Activated naive CD8-positive, alpha-beta T cell treated with anti-CD3 and anti-CD28 coated beads, Interleukin-2, amount 50 U/mL, for 24 hours (primary cell): ENCODE results near the gene KIAA1217.
"Not testable (repeated sequence)": the region's sequence is repeated elsewhere in the genome, so short reads cannot be mapped to it uniquely, and the experiment has no call there.

Experiments used
- ATAC-seq: fragments of 150-1000 bp; cut with Tn5 transposase; one replicate; pipeline ENCODE4 v1.10.0; 2021
- DNase-seq: peaks from one replicate; pipeline ENCODE4 v3.0.0; 2021
- H3K27ac Mint-ChIP-seq: one replicate; pipeline ENCODE4 v1.8.0; 2021; ENCODE audit warnings: mild to moderate bottlenecking, mixed read lengths
- H3K27me3 Mint-ChIP-seq: one replicate; pipeline ENCODE4 v1.8.0; 2021; ENCODE audit warnings: mixed read lengths
- H3K36me3 Mint-ChIP-seq: one replicate; pipeline ENCODE4 v1.8.0; 2021; ENCODE audit warnings: low read depth, mixed read lengths
- H3K4me1 Mint-ChIP-seq: one replicate; pipeline ENCODE4 v1.8.0; 2021; ENCODE audit warnings: mixed read lengths
- H3K4me3 Mint-ChIP-seq: one replicate; pipeline ENCODE4 v1.8.0; 2021; ENCODE audit warnings: mild to moderate bottlenecking, moderate library complexity, mixed read lengths
- H3K9me3 Mint-ChIP-seq: one replicate; pipeline ENCODE4 v1.8.0; 2021; ENCODE audit warnings: mixed read lengths

Gene KIAA1217

GRCh38 chr10:24467605-24468004 is 258.7 kb downstream of the KIAA1217 start:
- peaks cover 1% of the 10 kb centered on the region for H3K36me3 Mint-ChIP-seq

GRCh38 chr10:24468281-24468751 is 259.4 kb downstream of the KIAA1217 start:
- Mint-ChIP-seq H3K27me3 (peaks cover 21% of the 10 kb centered on the region), H3K27ac (no peak overlapping the region), H3K4me1 (peaks cover 39% of the 10 kb centered on the region), H3K36me3 (peaks cover 1% of the 10 kb centered on the region), H3K4me3 (no peak overlapping the region), H3K9me3 (peaks cover 4% of the 10 kb centered on the region)
- ATAC-seq (no peak), DNase-seq (no peak)

More at GRCh38 chr10:24467605-24468004, 258.7 kb downstream of the KIAA1217 start:
- DNase-seq = no peak
- Mint-ChIP-seq H3K27ac (no peak overlapping the region), H3K4me3 (no peak overlapping the region), H3K27me3 (peaks cover 14% of the 10 kb centered on the region), H3K9me3 (no peaks in the 10 kb centered on the region), H3K4me1 (peaks cover 42% of the 10 kb centered on the region)
- ATAC-seq = no peak

DNA sequence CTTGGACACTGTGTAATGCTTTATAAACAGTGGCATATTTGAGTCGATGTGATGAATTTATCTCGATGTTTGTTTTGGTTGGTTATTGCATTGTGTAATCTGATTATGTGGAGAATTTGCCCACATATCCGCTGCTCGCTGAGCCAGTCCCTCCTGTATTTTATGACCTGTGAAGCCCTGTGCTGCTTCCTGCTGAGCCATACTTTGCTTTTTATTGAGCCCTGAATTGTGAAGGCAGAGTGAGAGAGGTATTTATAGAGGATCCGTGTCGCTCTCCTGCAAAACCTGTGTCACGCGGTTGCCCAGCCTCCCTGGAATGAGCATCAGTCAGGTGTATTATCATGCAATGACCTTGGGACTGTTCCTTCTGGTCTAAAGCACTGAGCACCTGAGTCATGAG is 261.1 kb downstream of the KIAA1217 start:
- H3K36me3 Mint-ChIP-seq = peaks cover 1% of the 10 kb centered on the region
- DNase-seq = no peak
- H3K27me3 Mint-ChIP-seq = peaks cover 26% of the 10 kb centered on the region
- no peak for ATAC-seq
- H3K4me3 Mint-ChIP-seq = no peak overlapping the region
- peaks cover 22% of the 10 kb centered on the region for H3K4me1 Mint-ChIP-seq
- H3K27ac Mint-ChIP-seq = no peak overlapping the region
- H3K9me3 Mint-ChIP-seq = peaks cover 4% of the 10 kb centered on the region

DNA sequence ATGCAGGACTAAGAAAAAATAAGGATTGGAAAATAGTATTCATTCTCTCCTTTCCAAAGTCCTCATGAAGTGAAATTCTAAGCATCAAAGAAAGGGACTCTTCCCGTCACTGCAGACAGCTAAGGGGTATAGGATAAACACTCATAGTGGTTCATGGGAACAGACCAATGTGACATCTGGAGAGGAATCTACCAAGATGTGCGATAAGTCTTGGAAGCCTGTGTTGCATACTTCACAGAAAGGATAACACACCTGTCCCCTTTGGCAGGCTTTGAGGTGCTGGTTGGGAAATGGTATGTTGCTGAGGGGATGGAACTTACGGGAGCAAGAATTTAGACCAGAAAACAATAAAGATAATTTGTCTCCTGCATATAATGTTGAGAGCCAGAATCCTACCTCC is 266.7 kb downstream of the KIAA1217 start:
- H3K9me3 Mint-ChIP-seq = peaks cover 4% of the 10 kb centered on the region
- H3K27ac Mint-ChIP-seq = no peak overlapping the region
- H3K27me3 Mint-ChIP-seq = peaks cover 27% of the 10 kb centered on the region
- no peak for DNase-seq
- no peak for ATAC-seq
- no peak overlapping the region for H3K4me3 Mint-ChIP-seq
- H3K36me3 Mint-ChIP-seq = no peaks in the 10 kb centered on the region
- H3K4me1 Mint-ChIP-seq = no peaks in the 10 kb centered on the region

- DNase-seq (no peak), ATAC-seq (no peak)
- Mint-ChIP-seq H3K9me3 (peaks cover 4% of the 10 kb centered on the region), H3K36me3 (no peaks in the 10 kb centered on the region), H3K4me3 (no peak overlapping the region), H3K27ac (no peak overlapping the region), H3K27me3 (peaks cover 27% of the 10 kb centered on the region), H3K4me1 (no peaks in the 10 kb centered on the region)
These were observed 268.2 kb downstream of the KIAA1217 start for GRCh38 chr10:24476913-24477701.

- H3K27me3 Mint-ChIP-seq = peaks cover 24% of the 10 kb centered on the region
- no peaks in the 10 kb centered on the region for H3K4me1 Mint-ChIP-seq
- DNase-seq = no peak
- H3K27ac Mint-ChIP-seq = no peak overlapping the region
- H3K36me3 Mint-ChIP-seq = no peaks in the 10 kb centered on the region
- no peak overlapping the region for H3K4me3 Mint-ChIP-seq
- H3K9me3 Mint-ChIP-seq = peaks cover 1% of the 10 kb centered on the region
- ATAC-seq = no peak
These were observed 269.0 kb downstream of the KIAA1217 start for GRCh38 chr10:24477915-24478314.

DNA sequence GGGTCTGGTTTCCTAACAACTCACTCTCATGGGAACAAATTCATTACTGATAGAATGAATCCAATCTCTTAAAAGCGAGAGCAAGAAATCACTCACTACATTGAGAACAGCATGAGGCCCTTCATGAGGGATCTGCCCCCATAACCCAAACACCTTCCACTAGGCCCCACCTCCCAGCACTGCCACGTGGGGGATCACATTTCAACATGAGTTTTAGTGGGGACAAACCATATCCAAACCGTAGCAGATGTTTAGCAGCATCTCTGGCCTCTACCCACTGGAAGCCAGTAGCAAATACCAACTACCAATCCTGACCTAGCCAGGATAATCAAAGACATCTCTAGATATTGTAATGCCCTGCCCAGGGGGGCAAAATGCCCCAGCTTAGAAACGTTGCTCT is 270.9 kb downstream of the KIAA1217 start:
- no peak overlapping the region for H3K4me3 Mint-ChIP-seq
- H3K27me3 Mint-ChIP-seq = peaks cover 12% of the 10 kb centered on the region

GRCh38 chr10:24480447-24480846 is 271.5 kb downstream of the KIAA1217 start:
- H3K36me3 Mint-ChIP-seq = no peaks in the 10 kb centered on the region
- no peak for ATAC-seq
- H3K9me3 Mint-ChIP-seq = no peaks in the 10 kb centered on the region
- H3K4me3 Mint-ChIP-seq = no peak overlapping the region
- no peaks in the 10 kb centered on the region for H3K4me1 Mint-ChIP-seq
- DNase-seq = no peak
- peaks cover 10% of the 10 kb centered on the region for H3K27me3 Mint-ChIP-seq
- no peak overlapping the region for H3K27ac Mint-ChIP-seq

More for the DNA sequence above, 270.9 kb downstream of the KIAA1217 start:
- Mint-ChIP-seq H3K4me1 (no peaks in the 10 kb centered on the region), H3K9me3 (no peaks in the 10 kb centered on the region), H3K36me3 (no peaks in the 10 kb centered on the region), H3K27ac (no peak overlapping the region)
- ATAC-seq = no peak
- DNase-seq = no peak

DNA sequence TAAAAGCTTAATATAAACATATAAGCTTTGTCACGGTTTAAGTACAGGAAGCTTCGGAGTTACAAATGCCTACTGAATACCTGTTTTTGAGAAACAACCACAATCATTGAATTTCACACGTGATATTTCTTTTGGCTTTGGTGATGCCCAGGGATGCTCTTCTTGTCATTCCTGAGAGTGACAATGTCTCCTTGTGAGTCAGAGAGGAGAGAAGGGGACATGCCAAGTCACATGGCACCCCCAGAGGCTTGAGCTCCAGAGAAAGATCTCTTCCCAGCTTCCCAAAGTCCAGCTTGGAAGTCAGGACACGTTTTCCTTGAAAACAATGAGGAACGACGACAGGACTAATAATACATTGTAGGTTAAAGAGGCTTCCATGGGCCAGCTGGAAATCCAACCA is 272.3 kb downstream of the KIAA1217 start:
- H3K27ac Mint-ChIP-seq = no peak overlapping the region

GRCh38 chr10:24482713-24483112 is 273.8 kb downstream of the KIAA1217 start:
- not testable (repeated sequence) for H3K36me3 Mint-ChIP-seq, H3K27ac Mint-ChIP-seq, H3K9me3 Mint-ChIP-seq, DNase-seq, ATAC-seq, H3K4me3 Mint-ChIP-seq, H3K27me3 Mint-ChIP-seq, H3K4me1 Mint-ChIP-seq

More for the DNA sequence above, 272.3 kb downstream of the KIAA1217 start:
- DNase-seq (no peak), ATAC-seq (no peak)
- Mint-ChIP-seq H3K4me1 (no peaks in the 10 kb centered on the region), H3K27me3 (peaks cover 8% of the 10 kb centered on the region), H3K4me3 (no peak overlapping the region), H3K36me3 (no peaks in the 10 kb centered on the region), H3K9me3 (no peaks in the 10 kb centered on the region)

- no peaks in the 10 kb centered on the region for H3K4me1 Mint-ChIP-seq
- DNase-seq = no peak
These were observed 274.8 kb downstream of the KIAA1217 start for GRCh38 chr10:24483701-24484100.

GRCh38 chr10:24484771-24485170 is 275.8 kb downstream of the KIAA1217 start:
- Mint-ChIP-seq H3K27me3 (peaks cover 5% of the 10 kb centered on the region), H3K4me3 (no peak overlapping the region), H3K27ac (no peak overlapping the region), H3K4me1 (no peaks in the 10 kb centered on the region), H3K36me3 (no peaks in the 10 kb centered on the region), H3K9me3 (no peaks in the 10 kb centered on the region)
- ATAC-seq (no peak), DNase-seq (no peak)

More at GRCh38 chr10:24483701-24484100, 274.8 kb downstream of the KIAA1217 start:
- H3K27me3 Mint-ChIP-seq = peaks cover 10% of the 10 kb centered on the region
- no peaks in the 10 kb centered on the region for H3K9me3 Mint-ChIP-seq
- H3K36me3 Mint-ChIP-seq = no peaks in the 10 kb centered on the region
- H3K4me3 Mint-ChIP-seq = no peak overlapping the region
- H3K27ac Mint-ChIP-seq = no peak overlapping the region
- ATAC-seq = peak; percentile 92

DNA sequence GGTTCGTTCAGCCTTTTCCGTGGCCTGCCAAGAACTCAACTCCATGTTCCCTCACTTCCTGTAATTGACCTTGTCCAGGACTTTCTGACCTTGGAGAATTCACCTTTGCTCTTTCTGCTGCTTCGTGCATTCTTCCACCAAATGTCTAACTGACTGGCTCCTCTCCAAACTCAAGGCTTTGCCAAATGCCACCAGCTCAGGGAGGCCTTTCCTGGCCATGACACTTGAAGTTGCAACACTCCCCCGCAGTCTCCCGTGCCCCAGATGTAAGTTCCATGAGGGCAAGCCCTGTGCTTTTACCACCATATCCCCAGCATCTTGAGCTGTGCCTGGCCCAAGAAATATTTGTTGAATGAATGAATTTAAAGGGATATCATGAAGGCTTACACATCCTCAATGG is 276.4 kb downstream of the KIAA1217 start:
- H3K9me3 Mint-ChIP-seq = no peaks in the 10 kb centered on the region
- no peaks in the 10 kb centered on the region for H3K4me1 Mint-ChIP-seq
- no peak overlapping the region for H3K4me3 Mint-ChIP-seq
- ATAC-seq (no peak), DNase-seq (no peak)
- no peak overlapping the region for H3K27ac Mint-ChIP-seq
- no peaks in the 10 kb centered on the region for H3K36me3 Mint-ChIP-seq
- peaks cover 4% of the 10 kb centered on the region for H3K27me3 Mint-ChIP-seq

DNA sequence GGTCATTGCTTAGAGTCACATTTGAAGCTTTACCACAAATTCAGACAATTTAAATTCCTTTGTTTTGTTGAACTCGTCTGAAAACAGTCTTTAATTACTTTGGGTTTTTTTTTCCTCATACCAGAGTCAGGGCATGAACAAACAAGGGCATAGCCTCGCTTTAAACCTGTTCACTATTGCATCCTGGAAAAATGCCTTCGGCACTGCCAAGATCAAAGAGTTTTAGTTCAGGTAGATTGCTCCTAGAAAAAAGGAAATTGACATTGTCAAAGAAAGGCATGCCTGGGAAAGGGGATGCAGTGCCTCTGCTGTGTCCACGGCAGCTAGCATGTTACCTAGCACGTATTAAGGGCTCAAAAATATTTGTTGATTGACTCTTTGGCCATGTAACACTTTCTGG is 279.7 kb downstream of the KIAA1217 start:
- ATAC-seq = no peak
- H3K4me3 Mint-ChIP-seq = no peak overlapping the region
- H3K27ac Mint-ChIP-seq = no peak overlapping the region
- H3K9me3 Mint-ChIP-seq = no peaks in the 10 kb centered on the region
- no peaks in the 10 kb centered on the region for H3K4me1 Mint-ChIP-seq
- peaks cover 7% of the 10 kb centered on the region for H3K27me3 Mint-ChIP-seq
- no peaks in the 10 kb centered on the region for H3K36me3 Mint-ChIP-seq
- DNase-seq = no peak

GRCh38 chr10:24493165-24493564 is 284.2 kb downstream of the KIAA1217 start:
- ATAC-seq (no peak), DNase-seq (no peak)
- H3K36me3 Mint-ChIP-seq = no peaks in the 10 kb centered on the region
- no peak overlapping the region for H3K4me3 Mint-ChIP-seq
- peaks cover 3% of the 10 kb centered on the region for H3K27me3 Mint-ChIP-seq
- no peaks in the 10 kb centered on the region for H3K9me3 Mint-ChIP-seq
- no peak overlapping the region for H3K27ac Mint-ChIP-seq
- no peaks in the 10 kb centered on the region for H3K4me1 Mint-ChIP-seq
